ENCODE data around the gene AK4.
"Not testable (repeated sequence)": the region's sequence is repeated elsewhere in the genome, so short reads cannot be mapped to it uniquely, and the experiment has no call there.

Gene AK4

DNA sequence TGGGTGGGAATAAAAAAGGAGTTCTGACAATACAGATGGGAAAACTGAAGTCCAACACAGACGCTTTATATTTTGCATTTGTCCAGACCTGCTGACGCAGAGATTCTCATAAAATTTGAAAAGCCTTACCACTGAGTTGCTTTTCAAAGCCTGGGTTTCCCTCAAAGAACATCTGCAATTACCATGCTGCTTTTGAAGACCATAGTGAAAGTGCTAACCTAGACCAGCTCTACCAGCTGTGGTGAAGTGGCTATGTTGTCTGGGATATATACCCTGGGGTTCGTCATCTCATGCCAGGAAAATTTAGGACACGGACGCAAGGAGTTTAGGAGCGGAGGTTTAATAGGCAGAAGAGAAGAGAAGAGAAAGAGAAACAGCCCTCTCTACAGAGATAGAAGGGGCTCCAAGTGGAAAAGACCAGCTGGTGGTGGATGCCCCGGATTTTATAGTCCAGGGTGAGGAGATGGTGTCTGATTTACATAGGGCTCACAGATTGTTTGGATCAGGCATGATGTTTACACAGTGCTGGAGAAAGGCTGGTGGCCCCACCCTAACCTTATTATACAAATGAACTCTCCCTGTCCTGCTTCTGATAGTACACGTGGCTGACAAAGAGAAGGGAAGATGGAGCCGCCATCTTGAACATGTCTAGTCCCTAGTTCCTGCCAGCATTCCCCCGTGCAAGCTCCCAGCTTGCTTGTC, 73.8 kb downstream of the AK4 start:
- no peak for DNase-seq

DNA sequence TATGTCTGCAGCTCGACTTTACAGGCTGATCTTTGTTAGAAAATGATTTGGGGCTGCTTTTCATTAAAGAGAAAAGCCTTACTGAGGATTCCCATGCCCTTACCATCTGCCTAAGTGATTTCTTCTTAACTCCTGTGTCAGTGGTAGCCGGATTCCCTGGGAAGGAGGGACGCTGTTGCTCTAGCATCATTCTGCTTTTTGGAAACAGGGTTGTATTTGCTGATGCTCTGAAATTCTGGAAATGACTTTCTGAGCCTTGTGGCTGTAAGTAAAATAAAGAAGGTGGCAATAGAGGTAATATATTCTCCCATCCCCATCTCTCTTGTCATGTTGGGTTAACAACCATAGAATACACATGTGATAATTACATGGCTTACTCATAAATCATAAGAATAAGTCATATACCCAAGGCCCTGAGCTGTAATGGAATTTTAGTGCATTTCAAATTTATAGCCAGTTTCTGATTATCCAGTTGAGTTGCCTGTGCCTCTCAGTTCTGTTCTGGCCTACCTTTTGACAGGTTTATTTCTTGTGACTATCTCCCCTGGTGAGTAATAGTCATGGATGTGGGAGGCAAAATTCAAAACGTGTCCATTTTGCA, 74.4 kb downstream of the AK4 start:
- DNase-seq = no peak

DNA sequence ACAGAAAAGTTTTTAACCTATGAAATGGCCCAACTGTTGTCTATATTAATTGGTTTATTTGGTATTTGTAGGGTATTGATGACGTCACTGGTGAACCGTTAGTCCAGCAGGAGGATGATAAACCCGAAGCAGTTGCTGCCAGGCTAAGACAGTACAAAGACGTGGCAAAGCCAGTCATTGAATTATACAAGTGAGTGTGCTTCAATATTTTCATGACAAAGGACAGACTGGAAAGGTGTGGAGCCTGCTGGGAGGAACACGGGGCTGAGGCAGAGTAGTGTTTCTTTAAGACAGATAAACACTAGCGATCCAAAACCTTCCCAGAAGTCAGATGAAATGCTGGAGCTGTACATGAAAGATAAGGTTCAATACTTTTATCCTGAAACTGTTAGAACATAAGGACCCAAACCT, 76.7 kb downstream of the AK4 start:
- no peak for DNase-seq

DNA sequence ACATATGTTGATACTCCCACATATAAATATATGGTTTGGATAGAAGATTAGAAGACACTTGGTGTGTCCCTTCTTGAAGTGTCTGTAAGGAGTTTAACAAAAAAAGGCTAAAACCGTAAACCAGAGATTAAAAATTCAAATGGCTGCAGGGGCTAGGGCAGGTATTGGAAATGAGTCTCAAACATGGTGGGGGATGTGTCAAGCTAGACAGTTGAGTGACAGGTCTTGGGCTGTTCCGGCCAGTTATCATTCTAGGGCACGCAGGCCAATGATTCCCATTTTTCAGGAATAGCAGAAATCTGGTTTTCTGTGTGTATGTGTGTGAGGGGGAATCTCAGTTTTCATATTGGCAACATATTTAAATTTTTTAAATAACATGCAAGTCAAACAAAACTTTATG, 77.2 kb downstream of the AK4 start:
- DNase-seq = no peak

DNA sequence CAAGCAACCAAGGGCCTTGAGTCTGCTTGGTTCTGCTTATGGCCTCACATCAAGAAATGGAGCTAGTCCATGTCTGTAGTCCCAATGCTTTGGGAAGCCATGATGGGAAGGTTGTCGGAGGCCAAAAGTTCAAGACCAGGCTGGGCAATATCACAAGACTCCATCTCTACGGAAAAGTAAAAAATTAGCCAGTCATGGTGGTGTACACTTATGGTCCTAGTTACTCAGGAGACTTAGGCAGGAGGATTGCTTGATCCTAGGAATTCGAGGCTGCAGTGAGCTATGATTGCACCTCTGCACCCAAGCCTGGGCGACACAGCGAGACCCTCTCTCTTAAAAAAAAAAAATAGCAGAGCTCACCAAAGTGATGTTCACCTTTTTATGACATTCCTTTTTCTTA, 81.2 kb downstream of the AK4 start:
- DNase-seq = no peak

DNA sequence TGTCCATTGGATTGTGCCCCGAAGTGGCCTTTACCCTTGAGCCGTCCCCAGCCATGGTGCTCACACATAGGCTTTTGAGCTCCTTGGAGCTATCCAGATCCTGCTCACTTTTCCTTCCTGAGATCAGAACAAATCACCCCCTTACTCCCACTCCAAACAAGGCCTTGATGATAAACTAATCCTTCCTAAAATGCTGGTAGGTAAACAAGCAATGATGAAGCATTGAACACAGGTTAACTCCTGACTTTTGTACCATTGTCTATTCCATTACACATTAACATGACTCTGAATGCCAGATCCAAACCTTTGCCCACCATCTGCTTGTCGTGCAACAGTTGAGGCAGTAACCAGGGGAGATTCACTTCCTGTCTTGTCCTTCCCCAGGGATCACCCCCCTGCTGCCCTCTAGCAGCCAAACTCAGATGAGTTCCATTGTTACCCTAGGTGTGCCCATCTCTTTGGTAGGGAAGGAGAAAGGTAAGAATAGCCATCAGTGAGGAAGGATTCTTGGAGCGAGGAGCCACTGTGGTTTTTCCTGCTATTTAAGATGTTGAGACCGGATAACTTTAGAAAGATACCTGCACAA, 81.8 kb downstream of the AK4 start:
- DNase-seq = no peak

DNA sequence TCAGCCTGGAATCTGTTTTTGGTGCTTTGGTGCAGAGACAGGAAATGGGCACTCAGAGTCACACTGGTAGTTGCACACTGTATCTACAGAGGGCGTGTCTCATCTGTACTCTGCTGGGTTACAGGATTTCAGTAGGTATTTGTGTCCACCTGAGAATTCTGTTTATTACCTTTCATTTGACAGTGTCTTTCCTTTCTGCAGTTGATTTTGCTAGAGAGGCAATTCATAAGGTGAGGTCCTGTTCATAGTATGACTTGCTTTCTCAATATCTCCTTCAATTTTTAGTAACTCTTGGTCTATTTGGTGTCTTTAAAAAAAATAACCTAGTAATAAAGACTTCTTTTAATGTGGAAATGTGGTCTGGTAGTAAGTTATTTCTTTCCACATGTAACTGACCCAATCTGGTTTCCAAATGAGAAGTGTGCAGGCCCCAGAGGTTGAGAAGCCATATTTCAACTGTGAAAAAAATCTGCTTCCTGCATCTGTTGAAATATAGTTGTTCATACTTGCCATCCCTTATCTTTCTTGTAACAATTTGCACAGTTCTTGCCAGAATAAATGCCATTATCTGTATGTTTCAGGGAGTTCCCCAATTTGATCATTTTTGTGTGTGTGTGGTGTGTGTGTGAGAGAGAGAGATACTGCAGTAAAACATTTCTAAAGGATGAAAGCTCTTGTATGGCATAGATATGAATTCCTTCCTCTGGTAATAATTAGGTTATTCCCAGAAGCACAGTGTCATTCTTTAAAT, 82.9 kb downstream of the AK4 start:
- DNase-seq = no peak

DNA sequence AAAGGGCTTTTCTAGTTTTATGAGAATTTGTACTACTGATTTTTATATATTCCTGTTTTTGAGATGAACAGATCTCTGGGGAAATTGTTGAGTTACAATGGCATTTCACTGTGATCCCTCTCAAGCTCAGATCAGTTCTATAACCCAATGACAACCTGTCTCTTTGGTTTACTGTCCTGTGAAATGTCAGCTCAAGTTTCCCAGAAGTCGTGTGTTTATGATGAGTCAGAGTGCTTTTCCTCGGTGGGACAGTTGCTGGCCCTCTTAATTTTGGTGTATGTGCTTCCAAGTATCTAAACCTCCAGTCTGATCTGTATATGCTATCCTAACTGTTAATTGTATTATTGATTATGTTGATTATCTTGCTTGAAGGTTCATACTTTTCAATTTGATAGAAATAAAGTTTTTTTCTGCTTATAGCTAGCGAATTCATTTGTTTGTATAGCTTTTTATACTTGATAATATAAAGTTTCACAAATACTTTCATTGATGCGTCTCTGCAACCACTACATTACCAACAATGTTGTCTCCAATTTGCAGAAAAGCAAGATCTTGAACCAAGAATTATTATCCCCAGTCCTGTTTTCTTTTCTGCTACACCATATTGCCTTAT, 83.8 kb downstream of the AK4 start:
- no peak for DNase-seq

DNA sequence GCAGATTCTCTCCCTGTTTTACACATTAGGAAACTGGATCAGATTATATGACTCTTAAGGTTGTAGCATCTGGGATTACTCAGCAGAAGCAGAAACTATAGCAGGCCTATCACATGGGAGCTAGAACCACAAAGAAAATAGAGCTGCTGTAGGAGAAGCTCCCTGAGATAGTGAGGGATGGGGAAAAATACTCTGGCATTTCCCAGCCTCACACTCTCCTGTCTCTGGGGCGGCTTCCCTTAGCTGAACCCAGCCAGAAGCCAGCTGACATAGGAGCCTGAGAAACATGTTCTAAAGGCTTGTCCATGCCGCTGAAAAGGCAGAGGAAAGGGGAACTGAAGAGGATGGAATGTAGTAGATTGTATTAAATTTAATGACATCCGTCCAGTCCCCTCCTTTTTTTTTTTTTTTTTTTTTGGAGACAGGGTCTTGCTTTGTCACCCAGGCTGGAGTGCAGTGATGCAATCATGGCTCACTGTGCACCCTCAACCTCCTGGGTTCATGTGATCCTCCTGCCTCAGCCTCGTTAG, 84.5 kb downstream of the AK4 start:
- DNase-seq = no peak

DNA sequence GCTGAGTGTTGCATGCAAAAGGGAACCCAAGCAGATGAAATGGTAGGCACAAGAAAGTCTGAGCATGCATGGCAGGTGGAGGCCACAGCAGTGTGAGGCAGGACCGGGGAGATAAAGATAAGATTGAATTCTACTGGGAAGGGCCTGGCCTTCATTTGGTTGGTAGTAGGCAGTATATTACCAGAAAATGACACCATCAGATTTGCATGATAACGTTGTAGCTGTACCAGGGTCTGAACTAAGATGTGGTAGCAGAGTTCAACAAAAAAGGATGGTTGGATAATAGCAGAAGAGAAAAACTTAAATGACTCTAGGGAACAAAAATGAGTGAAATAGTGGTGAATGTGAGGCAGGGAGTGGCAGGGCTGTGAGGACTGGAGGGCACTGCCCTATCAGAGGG, 85.8 kb downstream of the AK4 start:
- DNase-seq = no peak

DNA sequence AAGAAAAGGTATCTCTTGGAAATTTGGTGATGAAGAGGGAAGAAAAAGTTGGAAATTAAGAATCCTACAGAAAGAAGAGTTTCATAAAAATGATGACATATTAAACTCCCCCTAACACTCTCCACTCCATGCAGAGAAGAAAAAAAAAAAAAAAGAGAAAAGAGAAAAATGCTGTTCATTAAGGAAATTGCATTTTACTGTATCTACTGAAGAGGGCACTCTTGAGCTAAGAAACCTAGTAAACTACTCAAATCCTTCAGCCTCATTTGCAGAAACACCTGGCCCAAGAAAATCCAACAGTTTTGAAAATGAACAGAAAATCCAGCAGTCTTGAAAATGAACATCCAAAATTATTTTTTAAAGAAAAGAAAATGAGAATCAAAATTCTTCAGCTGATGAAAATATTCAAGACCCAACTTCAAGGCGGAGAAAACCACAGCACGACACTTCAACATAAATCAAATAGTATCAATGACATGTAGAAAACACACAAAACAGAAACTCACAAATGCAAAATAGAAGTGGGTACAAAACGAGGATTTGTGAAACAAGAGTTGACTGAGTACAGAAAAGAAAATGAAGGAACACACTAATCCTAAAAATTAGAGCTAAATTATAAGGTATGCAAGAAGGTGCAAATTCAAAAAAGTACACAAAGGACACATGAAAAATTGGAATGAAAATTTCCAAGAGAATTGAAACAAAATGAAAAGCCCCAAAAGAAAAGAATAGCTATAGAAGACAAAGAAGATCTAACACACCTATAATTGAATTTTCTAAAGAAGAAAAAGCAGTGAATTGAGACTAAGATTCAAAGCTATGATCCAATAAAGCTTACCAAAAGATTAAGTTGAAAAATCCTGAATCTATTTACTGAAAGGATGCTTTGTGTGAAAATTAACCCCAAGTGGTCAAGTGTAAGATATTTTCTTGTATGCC, 88.1 kb downstream of the AK4 start:
- no peak for DNase-seq

DNA sequence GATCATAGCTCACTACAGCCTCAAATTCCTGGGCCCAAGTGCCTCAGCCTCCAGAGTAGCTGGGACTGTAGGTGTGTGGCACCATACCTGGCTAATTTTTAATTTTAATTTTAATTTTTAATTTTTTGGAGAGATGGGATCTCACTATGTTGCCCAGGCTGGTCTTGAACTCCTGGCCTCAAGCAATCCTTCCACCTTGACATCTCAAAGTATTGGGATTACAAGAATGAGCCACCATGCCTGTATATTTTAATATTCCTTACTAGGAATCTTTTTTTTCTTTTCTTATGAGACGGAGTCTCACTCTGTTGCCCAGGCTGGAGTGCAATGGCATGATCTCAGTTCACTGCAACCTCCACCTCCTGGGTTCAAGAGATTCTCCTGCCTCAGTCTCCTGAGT, 89.1 kb downstream of the AK4 start:
- DNase-seq = not testable (repeated sequence)

DNA sequence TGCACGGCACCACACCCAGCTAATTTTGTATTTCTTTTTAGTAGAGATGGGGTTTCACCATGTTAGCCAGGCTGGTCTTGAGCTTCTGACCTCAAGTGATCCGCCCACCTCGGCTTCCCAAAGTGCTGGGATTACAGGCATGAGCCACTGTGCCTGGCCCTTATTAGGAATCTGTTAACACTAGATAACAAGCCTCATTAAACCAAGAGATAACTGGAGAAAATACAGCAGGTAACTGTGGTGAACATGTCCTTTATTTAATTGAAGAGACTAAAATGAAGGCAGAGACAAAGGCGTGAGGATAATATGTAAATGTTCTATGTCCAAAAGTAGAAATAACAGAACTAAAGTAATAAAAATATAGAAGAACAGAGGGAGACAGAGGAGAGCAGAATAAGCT, 89.5 kb downstream of the AK4 start:
- DNase-seq = no peak

DNA sequence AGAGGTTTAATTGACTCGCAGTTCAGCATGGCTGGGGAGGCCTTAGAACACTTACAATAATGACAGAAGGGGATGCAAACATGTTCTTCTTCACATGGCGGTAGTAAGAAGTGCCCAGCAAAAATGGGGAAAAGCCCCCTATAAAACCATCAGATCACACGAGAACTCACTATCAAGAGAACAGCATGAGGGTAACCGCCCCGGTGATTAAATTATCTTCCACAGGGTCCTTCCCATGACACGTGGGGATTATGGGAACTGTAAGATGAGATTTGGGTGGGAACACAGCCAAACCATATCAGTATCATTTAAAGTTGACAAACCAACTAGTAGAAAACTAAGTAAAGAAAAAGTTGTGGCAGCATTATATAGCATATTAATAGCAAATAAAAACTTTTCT, 90.0 kb downstream of the AK4 start:
- no peak for DNase-seq

DNA sequence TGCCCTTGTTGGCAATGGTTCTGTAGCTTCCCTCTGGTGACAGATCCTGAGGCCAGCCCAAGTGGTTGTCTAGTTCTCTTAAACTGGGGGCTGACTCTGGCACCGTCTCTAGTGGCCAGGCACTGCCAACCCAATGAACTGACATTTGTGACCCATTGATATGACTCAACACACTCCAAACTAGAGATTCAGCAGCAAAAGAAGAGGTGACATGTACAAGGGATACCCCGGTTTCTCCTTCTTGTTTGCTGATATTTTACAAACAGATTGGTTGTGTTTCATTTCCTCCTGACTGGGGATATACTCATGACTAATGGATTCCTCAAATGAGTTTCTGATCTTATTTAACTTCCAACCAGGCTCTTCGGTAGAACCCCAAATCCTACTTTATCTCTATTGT, 95.5 kb downstream of the AK4 start:
- no peak for DNase-seq

DNA sequence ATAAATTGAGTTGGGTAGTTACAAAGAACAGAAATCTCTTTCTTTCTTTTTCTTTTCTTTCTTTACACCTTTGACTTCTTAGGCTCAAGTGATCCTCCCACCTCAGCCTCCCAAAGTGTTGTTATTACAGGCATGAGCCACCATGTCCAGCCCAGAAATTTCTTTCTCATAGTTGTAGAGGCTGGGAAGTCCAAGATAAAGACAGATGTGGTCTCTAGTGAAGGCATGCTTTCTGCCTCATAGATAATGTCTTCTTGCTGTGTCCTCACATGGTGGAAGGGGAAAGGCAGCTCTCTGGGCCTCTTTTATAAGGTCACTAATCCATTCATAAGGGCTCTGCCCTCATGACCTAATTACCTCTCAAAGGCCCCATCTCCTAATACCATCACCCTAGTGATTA, 97.3 kb downstream of the AK4 start:
- no peak for DNase-seq

DNA sequence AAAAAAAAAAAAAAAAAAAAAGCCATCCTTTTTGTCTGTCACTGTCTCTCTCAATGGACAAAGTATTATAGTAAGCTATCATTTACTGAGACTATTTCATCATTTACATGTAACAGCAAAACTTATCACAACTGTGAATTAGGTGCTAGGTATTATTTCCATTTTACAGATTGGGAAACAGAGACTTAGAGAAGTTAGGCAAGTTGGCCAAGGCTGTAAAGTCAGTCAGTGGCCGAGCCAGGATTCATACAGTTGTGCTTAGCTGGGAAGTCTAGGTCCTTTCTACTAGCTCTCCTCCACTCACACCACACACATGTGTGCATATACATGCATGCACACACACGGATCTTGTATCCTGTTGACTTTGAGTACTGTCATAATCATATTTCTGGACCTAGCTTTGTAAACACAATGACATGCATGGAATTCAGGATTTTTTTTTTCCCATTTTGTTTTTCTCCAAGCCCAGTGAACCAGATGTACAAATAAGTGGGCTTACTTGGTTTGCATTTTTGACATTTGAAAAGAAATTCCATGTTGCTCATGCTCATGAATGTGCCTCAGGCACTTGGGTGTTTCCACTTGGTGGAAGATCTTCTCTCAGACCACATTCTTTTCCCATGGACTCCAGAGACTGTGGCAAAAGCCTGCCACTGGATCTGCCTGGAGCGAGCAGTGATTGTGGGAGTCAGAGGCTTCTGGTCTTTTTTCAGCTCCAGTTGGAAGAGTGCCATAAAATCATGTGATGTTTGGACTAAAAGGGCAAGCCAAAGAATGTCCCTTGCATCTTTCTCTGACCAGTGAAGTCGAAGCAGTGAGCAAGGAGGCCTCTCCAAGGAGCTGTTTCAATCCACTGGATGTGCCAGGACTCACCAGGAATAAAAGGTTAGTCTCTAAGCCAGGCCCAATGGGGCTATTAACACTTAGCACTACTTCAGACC, 99.7 kb downstream of the AK4 start:
- DNase-seq = no peak

DNA sequence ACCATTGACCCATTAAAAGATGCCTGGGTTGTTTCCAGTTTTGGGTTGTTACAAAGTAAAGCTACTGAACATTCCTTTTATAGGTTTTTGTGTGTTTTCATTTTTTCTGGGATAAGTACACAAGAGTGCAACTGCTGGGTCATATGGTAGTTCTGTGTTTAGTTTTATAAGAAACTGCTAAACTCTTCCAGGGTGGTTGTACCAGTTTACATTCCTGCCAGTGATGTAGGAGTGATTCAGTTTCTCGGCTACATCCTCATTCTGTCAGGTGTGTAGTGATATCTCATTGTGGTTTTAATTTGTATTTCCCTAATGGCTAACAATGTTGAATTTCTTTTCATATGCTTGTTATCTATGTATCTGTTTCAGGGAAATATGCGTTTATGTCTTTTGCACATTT, 102.8 kb downstream of the AK4 start:
- no peak for DNase-seq

DNA sequence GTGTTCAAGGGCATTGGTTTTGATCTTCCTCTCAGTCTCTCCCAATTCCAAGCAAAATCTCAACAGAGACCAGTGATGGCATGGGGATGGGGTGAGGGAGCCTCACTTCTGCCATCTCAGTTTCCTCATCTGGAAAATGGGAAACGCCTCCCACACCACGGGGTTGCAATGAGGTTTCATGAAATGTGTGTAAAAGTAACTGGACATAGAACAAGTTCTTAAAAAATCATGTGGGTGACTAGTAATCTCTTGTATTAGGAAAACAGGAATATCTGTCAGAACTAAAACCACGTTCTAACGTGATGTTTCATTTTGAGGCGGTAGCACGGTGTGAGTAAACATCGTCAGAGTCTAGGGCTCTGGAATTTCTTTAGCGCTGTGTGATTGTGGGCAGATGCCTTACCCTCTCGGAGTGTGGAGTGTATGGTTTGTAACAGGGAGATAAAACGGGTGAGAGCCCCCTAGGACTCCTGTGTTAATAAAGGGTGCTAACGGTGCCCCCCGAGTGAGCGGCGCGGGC, 105.9 kb downstream of the AK4 start:
- DNase-seq = no peak

DNA sequence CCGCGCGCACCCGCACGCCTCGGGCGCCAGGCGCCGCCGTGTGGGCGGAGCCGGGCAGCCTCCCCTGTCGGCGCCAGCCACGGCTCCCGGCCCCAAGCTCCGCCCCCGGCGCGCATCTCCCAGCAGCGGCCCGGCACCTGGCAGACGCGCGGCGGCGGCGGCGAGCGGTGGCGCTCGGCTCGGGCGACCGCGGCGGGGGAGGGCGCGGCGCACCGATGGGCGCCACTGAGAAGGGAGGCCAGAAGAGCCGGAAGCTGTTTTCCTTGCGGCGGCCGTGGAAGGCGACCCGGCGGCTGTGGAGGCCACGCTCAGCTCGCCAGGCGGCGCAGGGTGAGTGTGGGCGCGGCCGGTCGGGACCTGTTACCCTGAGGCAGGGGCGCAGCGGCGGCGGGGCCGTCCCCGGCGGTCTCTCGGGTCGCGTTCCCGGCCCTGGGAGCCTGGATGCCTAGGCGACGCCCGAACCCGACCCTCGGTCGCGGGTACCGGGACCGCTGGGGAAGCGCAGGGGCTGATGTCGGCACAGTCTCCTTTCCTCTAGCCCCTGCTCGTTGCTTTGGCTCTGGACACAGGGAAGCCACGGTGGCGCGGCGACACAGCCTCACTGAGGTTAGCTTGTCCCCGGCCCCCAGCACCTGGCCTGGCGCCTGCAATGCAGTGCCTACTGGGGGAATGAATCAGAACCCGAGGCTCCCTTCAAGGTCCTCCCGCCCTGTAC, 106.5 kb downstream of the AK4 start:
- peak; percentile 82 to 85 for DNase-seq
